Muscle of arm (tissue), 12 donors: ENCODE data around the gene KCNC4. TPM values are rescaled to one million over a fixed set of nuclear protein-coding genes. Genes with fewer than 3 reads are reported as not detected.

ENCODE experiments used
- DNase-seq: peaks from one replicate; pipeline ENCODE4 v3.0.0-alpha.2; 2013
- polyA plus RNA-seq, 12 donors: library from polyadenylated mRNA; unstranded; fragments of 120-200 nt; gene quantifications; one replicate each; pipeline ENCODE4 v1.2.1, GENCODE V29; 2013; ENCODE audit not compliant: insufficient read length in 12 of 12

KCNC4 gene
- polyA plus RNA-seq, 12 donors = 4.7 to 21.9 (median 7.6) TPM; not detected in 1

DNA sequence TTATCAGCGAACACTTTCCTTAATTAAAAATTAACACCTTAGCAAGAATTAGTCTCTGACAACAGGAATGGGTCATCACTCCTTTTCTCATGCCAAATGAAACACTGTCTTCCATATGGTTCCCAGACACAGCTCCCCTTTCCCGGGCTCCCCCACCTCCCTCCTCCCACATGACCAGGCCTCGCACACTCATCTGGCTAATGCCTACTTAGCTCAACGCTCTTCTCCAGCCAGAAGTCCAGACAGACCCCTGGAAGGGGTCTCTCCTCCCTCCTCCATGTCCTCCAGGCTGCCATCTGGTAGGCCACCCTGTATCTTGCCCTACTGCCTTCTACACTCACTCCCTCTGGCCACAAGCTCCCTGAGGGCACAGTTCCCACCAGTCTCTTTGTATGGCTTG lies 39.9 kb downstream of the KCNC4 start:
- no peak for DNase-seq

- no peak for DNase-seq
Measured at GRCh38 chr1:110250749-110251148, 40.6 kb downstream of the KCNC4 start.

DNA sequence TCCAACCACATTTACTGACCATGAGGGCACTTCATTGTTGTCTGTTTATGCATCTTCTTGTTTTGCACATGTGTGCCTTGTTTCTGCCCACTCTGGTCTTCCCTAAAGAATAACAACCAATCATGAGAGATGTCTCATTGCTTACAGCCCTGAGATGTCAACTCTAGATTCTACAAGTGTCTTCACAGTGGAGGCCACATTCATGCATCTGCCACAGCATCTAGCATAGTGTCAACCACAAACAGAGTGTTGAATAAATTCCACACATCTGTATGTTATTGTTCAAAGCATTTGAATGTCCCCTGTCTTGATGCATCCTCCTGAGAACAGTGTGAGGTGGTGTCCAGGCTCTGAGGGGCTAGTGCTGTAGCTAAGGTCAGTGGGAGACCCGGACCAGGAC lies 43.1 kb downstream of the KCNC4 start:
- DNase-seq = no peak

DNA sequence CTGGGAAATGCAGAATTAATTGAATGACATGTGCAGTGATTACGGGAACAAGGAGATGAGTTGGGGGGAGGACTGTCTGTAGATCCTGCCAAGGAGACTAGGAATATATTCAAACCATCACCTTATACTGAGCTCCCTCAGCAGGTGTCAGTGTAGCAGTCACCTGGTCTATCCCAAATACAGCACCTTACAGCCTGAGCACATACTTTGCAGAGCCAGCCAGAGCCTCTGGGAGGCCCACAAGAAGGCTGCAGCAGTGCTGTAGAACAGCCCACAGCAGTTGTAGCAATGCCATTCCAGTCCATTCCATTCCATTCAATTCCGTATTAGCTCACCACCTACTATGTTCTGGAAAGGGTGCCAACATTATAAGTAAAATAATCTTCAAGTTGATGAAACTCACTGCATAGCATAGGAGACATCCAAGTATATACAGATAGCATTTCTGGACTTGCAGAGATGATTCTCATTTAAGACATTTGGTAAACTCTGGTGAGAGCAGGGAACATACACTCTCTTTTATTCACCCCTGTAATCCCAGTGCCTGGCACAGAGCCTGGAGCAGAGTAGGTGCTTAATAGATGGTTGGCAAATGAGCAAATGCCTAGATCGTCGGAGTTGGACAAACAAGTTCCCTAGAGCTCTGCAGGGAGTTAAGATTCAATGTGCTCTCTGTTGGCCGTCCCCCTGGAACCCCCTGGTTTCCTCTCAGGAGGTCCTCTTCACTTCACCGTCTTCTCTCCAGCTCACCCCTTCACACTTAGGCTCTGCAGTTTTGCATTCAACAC lies 44.7 kb downstream of the KCNC4 start:
- no peak for DNase-seq

GRCh38 chr1:110255392-110255787 lies 45.3 kb downstream of the KCNC4 start:
- DNase-seq = no peak

DNA sequence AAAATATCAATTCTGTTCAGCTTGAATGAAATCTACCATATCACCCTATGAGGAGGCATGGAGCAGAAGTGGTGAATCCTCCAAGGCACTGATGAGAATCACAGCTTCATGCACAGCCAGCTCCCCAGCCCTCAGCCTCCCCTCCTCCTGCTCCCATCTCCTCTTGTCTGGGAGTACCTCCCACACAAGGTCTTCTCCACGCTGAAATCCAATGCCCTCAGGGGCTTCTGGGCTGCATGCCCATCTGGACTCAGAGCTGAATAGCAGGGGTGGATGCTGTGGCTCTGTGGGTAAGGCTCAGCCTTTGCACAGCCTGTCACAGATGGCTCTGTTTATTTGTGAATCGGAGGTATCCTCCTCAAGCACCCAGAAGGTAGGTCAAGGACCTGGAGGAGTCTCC lies 48.6 kb downstream of the KCNC4 start:
- no peak for DNase-seq

DNA sequence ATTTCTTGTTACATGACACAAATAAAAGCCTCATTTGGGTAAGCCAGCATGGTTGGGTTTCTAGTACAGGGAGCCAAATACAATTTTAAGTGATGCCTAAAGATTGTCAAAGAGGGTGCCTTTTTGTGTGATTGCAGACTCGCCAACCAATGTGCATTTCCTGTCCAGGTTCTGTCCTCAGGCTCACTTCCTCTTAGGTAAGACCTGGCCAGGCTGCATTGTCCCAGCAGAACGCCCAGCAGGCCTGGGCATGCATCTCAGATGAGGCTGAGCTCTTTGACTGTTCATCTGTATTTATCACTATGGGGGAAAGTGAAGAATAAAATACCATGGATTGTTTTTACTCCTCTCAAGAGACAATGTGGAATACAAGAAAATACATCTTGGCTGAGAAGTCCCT lies 49.7 kb downstream of the KCNC4 start:
- DNase-seq = no peak

Other genes starting within 250 kb of the KCNC4 start
- 10 to 100 TPM in 11 of 12 donors, not detected in 1; 37.6 to 68.3 (median 42.7) TPM for gene AHCYL1, start 225.5 kb upstream of the KCNC4 start, polyA plus RNA-seq
- gene STRIP1, start 175.7 kb upstream of the KCNC4 start, polyA plus RNA-seq = 10 to 100 TPM in 11 of 12 donors, not detected in 1; 25.2 to 37.0 (median 28.9) TPM
- 1 to 10 TPM in 1 of 12 donors, under 1 TPM in 1, not detected in 10; 0.10 to 1.2 TPM for gene ALX3, start 139.6 kb upstream of the KCNC4 start, polyA plus RNA-seq
- not detected for gene UBL4B, start 97.9 kb upstream of the KCNC4 start, polyA plus RNA-seq
- 1 to 10 TPM in 1 of 12 donors, under 1 TPM in 9, not detected in 2; 0.32 to 2.2 (median 0.45) TPM for gene SLC6A17, start 59.8 kb upstream of the KCNC4 start, polyA plus RNA-seq
- gene RBM15, start 129.1 kb downstream of the KCNC4 start, polyA plus RNA-seq = 1 to 10 TPM in 11 of 12 donors, not detected in 1; 7.2 to 9.6 (median 8.4) TPM
- 10 to 100 TPM in 7 of 12 donors, 1 to 10 TPM in 4, not detected in 1; 7.2 to 24.8 (median 10.6) TPM for gene SLC16A4, start 180.7 kb downstream of the KCNC4 start, polyA plus RNA-seq
- 100 to 1,000 TPM in 7 of 12 donors, 10 to 100 TPM in 4, not detected in 1; 59.5 to 127 (median 109) TPM for gene LAMTOR5, start 197.4 kb downstream of the KCNC4 start, polyA plus RNA-seq
- gene PROK1, start 240.8 kb downstream of the KCNC4 start, polyA plus RNA-seq = under 1 TPM in 2 of 12 donors, not detected in 10; 0.09 to 0.12 TPM